Fibroblast of skin of left biceps (primary cell): ENCODE results near the gene POLR3H.
"Not testable (repeated sequence)": the region's sequence is repeated elsewhere in the genome, so short reads cannot be mapped to it uniquely, and the experiment has no call there.

Source experiments
- DNase-seq, 2 experiments: peaks; one replicate each; pipeline ENCODE4 v3.0.0-alpha.2; 2013; ENCODE audit warnings: low read depth in 2 of 2

The POLR3H gene

DNA sequence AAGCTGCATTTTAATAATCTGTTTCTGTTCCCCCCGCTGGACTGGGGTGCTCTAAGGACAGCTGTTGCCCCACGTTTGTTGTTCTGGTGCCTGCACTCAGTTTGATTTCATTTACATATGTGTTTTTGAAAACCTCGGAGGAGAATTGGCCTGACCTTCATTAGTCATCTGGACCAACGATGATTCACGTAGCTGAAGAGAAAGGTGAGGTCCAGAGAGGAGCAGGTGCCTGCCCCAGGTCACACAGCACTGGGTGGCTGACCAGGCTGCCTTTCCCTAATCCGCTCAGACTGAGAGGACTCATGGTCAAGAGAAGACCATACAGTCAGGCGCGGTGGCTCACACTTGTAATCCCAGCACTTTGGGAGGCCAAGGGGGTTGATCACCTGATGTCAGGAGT is 20.3 kb upstream of the POLR3H start:
- DNase-seq = no peak

GRCh38 chr22:41563051-41563711 is 18.9 kb upstream of the POLR3H start:
- peak in 1 of 2 experiments; percentile 41 for DNase-seq

DNA sequence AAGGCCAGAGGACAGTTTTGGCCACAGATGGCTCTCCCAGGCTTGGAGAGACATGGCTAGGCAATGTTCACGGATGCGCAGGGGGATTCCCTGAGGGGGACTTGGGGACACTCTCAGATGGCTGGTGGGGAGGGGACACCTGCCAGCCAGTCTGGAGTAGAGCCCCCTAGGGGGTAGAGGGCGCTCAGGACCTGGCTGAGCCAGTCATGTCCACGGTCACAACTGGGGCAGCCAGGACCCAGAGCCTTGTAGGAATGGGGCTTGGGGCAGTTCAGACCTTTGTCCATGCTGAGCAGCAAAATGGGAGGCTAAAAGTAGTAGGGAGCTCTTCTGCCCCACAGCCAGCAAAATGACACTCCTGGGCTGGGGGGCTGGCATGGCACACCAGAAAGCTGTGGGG is 18.2 kb upstream of the POLR3H start:
- no peak for DNase-seq

DNA sequence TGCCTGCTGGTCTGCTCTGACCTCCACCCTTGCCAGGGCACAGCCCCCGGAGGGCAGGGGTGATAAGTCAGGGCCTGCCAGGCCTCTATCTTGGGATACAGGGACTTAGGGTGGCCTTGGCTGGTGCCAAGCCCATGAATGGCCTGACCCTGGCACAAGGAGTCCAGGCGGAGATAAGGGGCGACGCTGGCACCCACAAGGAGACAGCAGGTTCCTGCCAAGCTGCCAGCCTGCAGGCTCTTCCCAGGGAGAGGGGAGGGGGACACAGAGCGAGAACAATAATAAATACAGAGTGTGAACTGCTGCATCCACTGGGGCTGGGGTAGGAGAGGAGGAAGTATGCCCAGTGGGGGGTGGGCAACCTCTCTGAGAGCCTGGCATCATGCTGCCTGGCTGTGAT is 17.5 kb upstream of the POLR3H start:
- DNase-seq = no peak

DNA sequence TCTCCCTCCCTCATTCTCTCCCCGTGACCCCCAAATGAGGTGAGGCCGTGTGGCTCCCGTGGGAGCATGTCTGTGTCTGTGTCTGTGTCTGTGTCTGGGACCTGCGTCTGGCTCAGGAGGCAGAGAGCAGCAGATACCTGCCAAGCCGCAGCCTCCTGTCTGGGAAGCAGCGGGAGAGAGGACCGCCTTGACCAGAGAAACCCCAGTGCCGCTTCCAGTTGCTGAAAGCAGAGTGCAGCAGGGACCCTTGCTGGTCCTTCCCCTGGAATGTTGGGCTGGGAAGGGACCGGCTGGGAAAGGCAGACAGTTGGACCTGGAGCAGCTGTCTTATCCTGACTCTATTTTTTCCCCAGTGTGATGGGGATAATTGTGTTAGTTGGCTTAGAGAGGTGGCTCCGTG is 17.1 kb upstream of the POLR3H start:
- no peak for DNase-seq

GRCh38 chr22:41560095-41560471 is 15.8 kb upstream of the POLR3H start:
- no peak for DNase-seq

GRCh38 chr22:41558241-41558630 is 14.0 kb upstream of the POLR3H start:
- DNase-seq = not testable (repeated sequence)

- DNase-seq = no peak
Observed at GRCh38 chr22:41557401-41558240, 13.4 kb upstream of the POLR3H start.

- no peak for DNase-seq
Observed at GRCh38 chr22:41556561-41556960, 12.3 kb upstream of the POLR3H start.

DNA sequence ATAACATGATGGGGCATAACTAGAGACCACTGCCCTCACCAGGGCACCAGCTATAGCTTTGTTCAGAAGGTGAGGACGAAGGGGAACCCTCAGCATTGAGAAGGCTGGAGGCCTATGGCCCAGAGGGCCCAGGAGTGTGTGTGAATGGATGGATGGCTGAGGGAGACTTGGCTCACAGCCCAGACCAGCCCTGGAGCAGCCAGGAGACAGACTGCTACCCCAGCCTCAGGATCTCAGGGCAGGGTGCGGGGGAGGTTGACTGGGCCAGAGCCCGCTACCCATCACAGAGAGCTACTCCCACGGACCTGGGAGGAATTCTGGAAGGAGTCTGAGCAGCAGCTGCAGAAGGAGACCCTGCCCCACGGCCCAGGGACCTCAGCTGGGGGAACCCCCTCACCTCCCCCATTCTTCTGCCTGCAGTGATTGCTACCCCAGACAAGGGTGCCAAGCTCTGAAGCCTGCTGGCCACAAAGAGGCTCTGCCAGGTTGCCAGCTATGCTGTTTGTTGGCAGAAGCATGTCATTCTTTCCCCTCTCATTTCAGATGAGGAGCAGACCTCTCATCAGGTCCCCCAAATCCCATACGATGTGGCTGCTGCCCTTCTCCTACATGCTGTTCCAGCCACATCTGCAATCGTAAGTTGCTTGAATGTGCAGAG is 11.2 kb upstream of the POLR3H start:
- no peak for DNase-seq

DNA sequence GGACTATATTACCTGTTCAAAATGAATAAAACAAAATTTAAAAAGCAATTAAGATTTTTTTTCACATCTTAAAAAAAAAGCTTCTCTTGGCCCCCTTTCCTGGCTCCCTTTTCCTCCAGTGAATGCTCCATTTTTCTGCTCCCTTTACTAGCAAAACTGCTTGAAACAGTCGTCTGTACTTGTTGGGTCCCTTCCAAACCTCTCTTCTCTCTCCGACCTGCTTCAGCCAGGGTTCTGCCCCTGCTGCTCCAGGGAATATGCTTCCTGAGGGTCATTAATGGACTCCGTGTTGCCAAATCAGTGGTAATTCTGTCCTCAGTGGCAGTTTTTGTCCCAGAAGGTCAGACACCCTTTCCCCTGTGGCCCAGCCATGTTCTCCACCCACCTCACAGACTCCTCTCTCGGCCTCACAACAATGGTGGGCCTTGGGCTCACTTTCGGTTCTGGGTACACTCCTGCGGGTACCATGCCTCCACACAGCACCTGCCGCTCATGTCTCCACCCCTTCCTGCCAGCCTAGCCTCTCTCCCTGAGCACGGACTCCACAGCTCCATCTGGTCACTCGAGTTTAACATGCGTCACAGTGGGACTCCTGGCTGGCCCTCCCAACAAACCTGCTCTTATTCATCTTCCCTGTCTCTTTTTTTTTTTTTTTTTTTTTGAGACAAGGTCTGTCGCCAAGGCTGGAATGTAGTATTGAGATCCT is 7.8 kb upstream of the POLR3H start:
- DNase-seq = no peak

GRCh38 chr22:41550952-41551491 is 6.8 kb upstream of the POLR3H start:
- no peak for DNase-seq

- no peak for DNase-seq
Observed at GRCh38 chr22:41548830-41549211, 4.6 kb upstream of the POLR3H start.

DNA sequence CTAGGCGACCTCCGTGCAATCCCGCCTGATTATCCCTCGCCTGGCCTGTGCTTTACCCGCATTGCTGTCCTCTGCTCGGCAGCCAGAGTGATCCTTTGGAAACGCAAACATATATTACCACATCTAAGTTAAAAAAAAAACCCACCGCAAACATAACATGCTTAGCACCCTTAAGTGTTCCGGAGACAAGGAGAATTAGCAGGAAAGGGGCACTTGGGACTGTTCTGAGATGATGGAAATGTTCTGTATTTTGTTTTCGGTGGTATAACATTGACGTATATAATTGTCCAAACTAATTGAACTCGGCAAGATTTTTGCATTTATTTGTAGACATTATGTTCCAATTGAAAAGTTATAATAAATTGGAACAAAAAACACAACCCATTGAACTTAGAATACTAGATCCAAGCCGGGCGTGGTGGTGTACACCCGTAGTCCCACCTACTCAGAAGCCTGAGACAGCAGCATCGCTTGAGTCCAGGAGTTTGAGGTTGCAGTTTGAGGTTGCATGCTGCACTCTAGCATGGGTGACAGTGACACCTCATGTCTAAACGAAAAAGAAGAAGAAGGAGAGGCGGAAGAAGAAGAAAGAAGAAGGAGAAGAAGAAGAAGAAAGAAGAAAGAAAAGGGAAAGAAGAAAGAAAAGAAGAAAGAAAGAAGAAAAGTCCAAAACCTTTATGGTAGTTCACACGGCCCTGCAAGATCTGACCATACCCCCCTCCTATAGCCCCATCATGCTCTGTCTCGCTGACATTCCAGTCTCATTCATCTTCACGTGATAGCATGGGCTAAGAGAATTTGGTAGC is 604 bp upstream of the POLR3H start:
- no peak for DNase-seq

- DNase-seq = no peak
Observed at GRCh38 chr22:41542224-41542623, 2.0 kb downstream of the POLR3H start.

- DNase-seq = no peak
Observed at GRCh38 chr22:41541484-41541883, 2.8 kb downstream of the POLR3H start.

GRCh38 chr22:41540365-41540764 is 3.9 kb downstream of the POLR3H start:
- no peak for DNase-seq

DNA sequence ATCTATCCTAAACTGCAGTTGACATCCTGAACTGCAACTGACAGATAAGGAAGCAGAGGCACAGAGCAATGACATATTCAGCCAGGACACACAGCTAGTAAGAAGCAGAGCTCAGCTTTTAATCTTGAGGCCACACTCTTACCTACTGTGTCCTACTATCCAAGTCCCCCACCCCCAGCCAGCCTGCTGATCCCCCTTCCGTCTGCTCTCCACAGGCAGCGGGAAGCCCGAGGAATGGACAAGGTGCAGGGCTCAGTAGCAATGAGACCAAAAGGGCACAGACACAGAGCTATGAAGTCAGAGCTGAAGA is 4.3 kb downstream of the POLR3H start:
- no peak for DNase-seq

- DNase-seq = no peak
Observed at GRCh38 chr22:41539146-41540005, 4.9 kb downstream of the POLR3H start.

- no peak for DNase-seq
Observed at GRCh38 chr22:41538583-41538982, 5.7 kb downstream of the POLR3H start.
